ENCODE data around the gene SRGAP1.
A peak's percentile ranks its signal among the peaks of the same experiment; 100 is the strongest.

Gene SRGAP1

GRCh38 chr12:63977441-63977840 lies 132.9 kb downstream of the SRGAP1 start:
- no peak for DNase-seq

GRCh38 chr12:63978519-63978918 lies 134.0 kb downstream of the SRGAP1 start:
- DNase-seq: no peak

- no peak for DNase-seq
Observed at GRCh38 chr12:63980211-63980610, 135.7 kb downstream of the SRGAP1 start.

- DNase-seq: no peak
Observed at GRCh38 chr12:63981343-63981742, 136.8 kb downstream of the SRGAP1 start.

- no peak for DNase-seq
Observed at GRCh38 chr12:63982604-63983295, 138.2 kb downstream of the SRGAP1 start.

GRCh38 chr12:63985456-63985855 lies 141.0 kb downstream of the SRGAP1 start:
- peak; percentile 20 for DNase-seq

- DNase-seq: no peak
Observed at GRCh38 chr12:63985945-63986344, 141.4 kb downstream of the SRGAP1 start.

- DNase-seq: no peak
Observed at GRCh38 chr12:63989301-63989845, 144.9 kb downstream of the SRGAP1 start.

GRCh38 chr12:63990828-63991547 lies 146.5 kb downstream of the SRGAP1 start:
- DNase-seq: no peak

GRCh38 chr12:63994704-63995103 lies 150.2 kb downstream of the SRGAP1 start:
- DNase-seq: no peak

GRCh38 chr12:63995512-63995911 lies 151.0 kb downstream of the SRGAP1 start:
- no peak for DNase-seq

GRCh38 chr12:63996556-63996955 lies 152.1 kb downstream of the SRGAP1 start:
- no peak for DNase-seq

- DNase-seq: no peak
Observed at GRCh38 chr12:63997198-63997597, 152.7 kb downstream of the SRGAP1 start.

GRCh38 chr12:63998584-63998983 lies 154.1 kb downstream of the SRGAP1 start:
- DNase-seq: no peak

GRCh38 chr12:63999853-64000252 lies 155.4 kb downstream of the SRGAP1 start:
- no peak for DNase-seq

- no peak for DNase-seq
Observed at GRCh38 chr12:64001439-64001838, 156.9 kb downstream of the SRGAP1 start.

GRCh38 chr12:64004641-64005040 lies 160.1 kb downstream of the SRGAP1 start:
- no peak for DNase-seq

- no peak for DNase-seq
Observed at GRCh38 chr12:64006211-64006825, 161.8 kb downstream of the SRGAP1 start.

GRCh38 chr12:64007853-64008252 lies 163.4 kb downstream of the SRGAP1 start:
- DNase-seq: no peak

GRCh38 chr12:64008596-64008995 lies 164.1 kb downstream of the SRGAP1 start:
- no peak for DNase-seq

- DNase-seq: no peak
Observed at GRCh38 chr12:64009321-64010068, 165.0 kb downstream of the SRGAP1 start.

- no peak for DNase-seq
Observed at GRCh38 chr12:64010069-64010686, 165.7 kb downstream of the SRGAP1 start.

- DNase-seq: no peak
Observed at GRCh38 chr12:64016521-64016920, 172.0 kb downstream of the SRGAP1 start.

All from RPMI8226 (cell line).